HG03432 (cell line): ENCODE measurements around the gene UBR1.
A peak's percentile ranks its signal among the peaks of the same experiment; 100 is the strongest.
"Not testable (repeated sequence)": the region's sequence is repeated elsewhere in the genome, so short reads cannot be mapped to it uniquely, and the experiment has no call there.

Experiments
- ATAC-seq: cut with Tn5 transposase; IDR thresholded peaks from one replicate; pipeline ENCODE4 v1.9.1; 2021; ENCODE audit warnings: mild to moderate bottlenecking, moderate library complexity; ENCODE audit not compliant: unreplicated experiment

The UBR1 gene

GRCh38 chr15:43105778-43106485 lies at the start of gene UBR1:
TSS of gene UBR1 (minus strand) at chr15:43106038. CDS start at chr15:43106022, 16 bp downstream.
- ATAC-seq: peak; percentile 91

- ATAC-seq: no peak
These were observed 47.4 kb upstream of the UBR1 start for GRCh38 chr15:43153269-43153668.

GRCh38 chr15:43151688-43152087 lies 45.9 kb upstream of the UBR1 start:
- ATAC-seq: no peak

GRCh38 chr15:43150191-43150929 lies 44.5 kb upstream of the UBR1 start:
- ATAC-seq: no peak

- no peak for ATAC-seq
These were observed 40.3 kb upstream of the UBR1 start for GRCh38 chr15:43146184-43146583.

GRCh38 chr15:43144512-43144911 lies 38.7 kb upstream of the UBR1 start:
- ATAC-seq: no peak

DNA sequence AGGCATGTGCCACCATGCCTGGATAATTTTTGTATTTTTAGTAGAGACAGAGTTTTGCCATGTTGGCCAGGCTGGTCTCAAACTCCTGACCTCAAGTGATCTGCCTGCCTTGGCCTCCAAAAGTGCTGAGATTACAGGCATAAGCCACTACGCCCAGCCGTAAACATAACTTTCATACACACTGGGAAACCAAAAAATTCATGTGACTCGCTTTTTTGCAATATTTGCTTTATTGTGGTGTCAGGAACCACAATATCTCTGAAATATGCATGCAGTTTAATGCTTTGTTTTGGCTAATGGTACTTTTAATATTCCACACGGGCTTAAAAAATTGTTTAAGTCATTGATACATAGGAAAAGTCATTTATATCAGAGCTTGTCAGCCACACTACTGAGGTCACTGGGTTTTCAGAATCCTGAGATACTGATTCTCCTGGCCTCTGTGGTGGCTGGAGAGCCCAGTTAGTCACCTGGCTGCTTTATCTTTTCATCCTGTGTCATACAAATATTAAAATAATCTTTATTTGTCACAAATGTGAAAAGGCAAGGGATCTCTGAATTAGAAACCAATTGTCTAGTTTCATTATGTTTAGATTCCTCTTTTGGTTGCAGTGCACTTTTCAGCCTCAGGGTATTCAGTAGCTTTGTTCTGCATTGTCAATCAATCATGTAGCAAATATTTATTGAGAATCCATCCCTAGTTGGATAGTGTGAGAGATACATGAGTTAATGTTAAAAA lies 37.5 kb upstream of the UBR1 start:
- no peak for ATAC-seq

DNA sequence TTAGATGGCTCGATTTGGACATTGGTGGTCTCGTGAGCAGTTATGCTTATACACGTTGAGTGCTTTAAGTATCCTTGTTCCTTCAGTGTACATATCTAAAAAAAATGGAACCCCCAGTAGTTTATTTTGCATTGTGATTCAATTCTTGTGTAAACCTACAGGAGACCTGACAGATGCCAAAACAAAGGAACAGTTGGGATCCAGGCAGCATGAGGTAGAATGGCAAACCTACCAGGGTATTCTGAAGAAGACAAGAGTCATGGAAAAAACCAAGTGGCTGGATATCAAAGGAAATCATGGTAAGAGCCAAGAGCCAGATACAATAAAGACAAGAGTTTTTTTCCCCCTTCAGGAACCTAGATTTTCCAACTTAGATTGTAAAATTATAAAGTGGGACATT lies 29.5 kb upstream of the UBR1 start:
- no peak for ATAC-seq

GRCh38 chr15:43134157-43134635 lies 28.4 kb upstream of the UBR1 start:
- no peak for ATAC-seq

GRCh38 chr15:43133430-43134156 lies 27.8 kb upstream of the UBR1 start, which contains the start of gene TMEM62:
TSS of gene TMEM62 (plus strand) at chr15:43133586. CDS start at chr15:43133803, 217 bp downstream.
- peak; percentile 90 for ATAC-seq

- no peak for ATAC-seq
These were observed 27.1 kb upstream of the UBR1 start for GRCh38 chr15:43132830-43133429.

- ATAC-seq: no peak
These were observed 23.1 kb upstream of the UBR1 start for GRCh38 chr15:43128980-43129335.

DNA sequence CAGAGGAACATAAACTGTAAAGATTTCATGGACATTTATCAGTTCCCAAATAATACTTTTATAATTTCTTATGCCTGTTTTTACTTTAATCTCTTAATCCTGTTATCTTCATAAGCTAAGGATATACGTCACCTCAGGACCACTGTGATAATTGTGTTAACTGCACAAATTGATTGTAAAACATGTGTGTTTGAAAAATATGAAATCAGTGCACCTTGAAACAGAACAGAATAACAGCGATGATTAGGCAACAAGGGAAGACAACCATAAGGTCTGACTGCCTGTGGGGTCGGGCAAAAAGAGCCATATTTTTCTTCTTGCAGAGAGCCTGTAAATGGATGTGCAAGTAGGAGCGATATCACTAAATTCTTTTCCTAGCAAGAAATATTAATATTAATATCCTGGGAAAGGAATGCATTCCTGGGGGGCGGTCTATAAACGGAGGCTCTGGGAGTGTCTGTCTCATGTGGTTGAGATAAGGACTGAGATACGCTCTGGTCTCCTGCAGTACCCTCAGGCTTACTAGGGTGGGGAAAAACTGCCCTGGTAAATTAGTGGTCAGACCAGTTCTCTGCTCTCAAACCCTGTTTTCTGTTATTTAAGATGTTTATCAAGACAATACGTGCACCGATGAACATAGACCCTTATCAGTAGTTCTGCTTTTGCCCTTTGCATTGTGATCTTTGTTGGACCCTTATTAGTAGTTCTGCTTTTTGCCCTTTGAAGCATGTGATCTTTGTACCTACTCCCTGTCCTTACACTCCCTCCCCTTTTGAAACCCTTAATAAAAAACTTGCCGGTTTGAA lies 22.5 kb upstream of the UBR1 start:
- ATAC-seq: not testable (repeated sequence)

- no peak for ATAC-seq
These were observed 21.9 kb upstream of the UBR1 start for GRCh38 chr15:43127752-43128151.

DNA sequence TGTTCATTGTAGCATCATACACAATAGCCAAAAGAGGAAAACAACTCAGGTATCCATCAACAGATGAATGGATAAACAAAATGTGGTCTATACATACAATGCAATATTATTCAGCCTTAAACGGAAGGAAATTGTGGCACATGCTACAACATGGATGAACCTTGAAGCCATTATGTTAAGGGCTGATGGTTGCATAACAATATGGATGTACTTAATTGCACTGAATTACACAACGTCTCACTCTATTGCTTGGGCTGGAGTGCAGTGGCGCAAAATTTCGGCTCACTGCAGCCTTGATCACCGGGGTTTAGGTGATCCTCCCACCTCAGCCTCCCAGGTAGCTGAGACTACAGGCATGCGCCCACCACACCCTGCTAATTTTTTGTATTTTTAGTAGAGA lies 20.5 kb upstream of the UBR1 start:
- ATAC-seq: no peak

DNA sequence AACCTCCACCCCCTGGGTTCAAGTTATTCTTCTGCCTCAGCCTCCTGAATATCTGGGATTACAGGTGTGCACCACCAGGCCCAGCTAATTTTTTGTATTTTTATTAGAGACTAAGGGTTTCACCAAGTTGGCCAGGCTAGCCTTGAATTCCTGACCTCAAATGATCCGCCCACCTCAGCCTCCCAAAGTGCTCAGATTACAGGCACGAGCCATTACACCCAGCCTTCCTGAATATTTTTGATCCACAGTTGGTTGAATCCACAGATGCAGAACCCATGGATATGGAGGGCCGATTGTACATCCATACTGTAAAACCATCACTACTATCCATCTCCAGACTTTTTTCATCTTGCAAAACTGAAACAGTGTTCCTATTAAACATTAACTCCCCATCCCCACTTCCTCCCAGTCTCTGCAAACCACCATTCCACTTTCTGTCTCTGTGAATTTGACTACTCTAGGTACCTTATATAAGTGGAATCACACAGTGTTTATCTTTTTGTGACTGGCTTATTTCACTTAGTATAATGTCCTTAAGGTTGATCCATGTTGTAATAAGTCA lies 19.3 kb upstream of the UBR1 start:
- no peak for ATAC-seq

DNA sequence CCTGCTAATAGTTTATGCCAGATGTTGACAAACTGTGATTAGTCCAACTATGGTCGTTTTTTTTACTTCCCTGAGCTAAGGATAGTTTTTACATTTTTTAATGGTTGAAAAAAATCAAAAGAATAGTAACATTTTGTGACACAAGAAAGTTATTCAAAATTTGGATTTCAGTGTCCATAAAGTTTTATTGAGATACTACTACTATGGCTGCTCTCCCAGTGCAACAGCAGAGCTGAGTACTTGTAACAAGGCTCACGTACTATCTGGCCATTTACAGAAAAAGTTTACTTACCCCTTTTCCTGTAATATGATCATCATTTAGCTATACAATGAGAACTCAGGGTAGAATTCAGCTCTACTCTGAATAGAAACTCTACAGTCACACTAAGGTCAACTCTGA lies 16.0 kb upstream of the UBR1 start:
- no peak for ATAC-seq

DNA sequence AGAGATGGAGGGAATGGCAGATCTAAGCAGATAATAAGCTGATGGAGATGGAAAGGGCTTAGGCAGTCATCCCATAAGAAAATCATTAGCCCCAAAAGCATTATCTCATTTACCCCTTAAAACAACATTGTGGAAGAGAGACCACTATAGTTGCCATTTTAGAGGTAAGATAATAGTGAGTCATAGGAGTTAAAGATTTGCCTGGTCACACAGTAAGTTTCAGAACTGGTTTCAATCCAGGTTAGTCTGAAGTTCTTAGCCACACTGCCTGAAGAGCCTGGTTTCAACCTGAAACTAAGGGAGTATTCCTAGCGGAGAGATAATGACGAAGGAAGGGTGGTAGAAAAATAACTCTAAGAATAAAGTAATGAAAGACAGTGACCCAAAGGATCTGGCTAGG lies 13.0 kb upstream of the UBR1 start:
- ATAC-seq: peak; percentile 61

GRCh38 chr15:43118286-43118685 lies 12.4 kb upstream of the UBR1 start:
- ATAC-seq: no peak
